Measurements from ENCODE around the gene RRP36.
"Not testable (repeated sequence)": the region's sequence is repeated elsewhere in the genome, so short reads cannot be mapped to it uniquely, and the experiment has no call there.

The RRP36 gene

DNA sequence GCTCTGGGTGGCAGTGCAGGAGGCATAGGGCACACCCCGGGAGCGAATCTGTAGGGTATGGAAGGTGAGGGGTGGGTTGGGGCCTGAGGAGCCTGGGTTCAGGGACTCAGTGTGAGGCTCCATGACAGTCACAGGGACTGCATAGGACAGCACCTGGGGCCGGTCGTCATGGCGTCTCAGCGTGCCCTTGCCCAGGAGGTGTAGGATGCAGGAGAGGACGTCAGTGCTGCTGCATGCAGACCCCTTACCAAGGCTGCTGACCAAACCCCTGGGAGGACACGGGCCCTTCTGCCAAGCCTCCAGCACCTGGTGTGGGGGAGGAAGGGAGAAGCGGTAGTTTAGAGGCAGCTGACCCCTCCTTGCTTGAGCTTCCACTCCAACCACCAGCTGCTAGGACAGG lies 16.3 kb downstream of the RRP36 start:
- no peak for DNase-seq (ENCODE audit: low read depth in 2 of 2)

GRCh38 chr6:43038727-43039126 lies 17.3 kb downstream of the RRP36 start:
- no peak for DNase-seq (ENCODE audit: low read depth in 2 of 2)

DNA sequence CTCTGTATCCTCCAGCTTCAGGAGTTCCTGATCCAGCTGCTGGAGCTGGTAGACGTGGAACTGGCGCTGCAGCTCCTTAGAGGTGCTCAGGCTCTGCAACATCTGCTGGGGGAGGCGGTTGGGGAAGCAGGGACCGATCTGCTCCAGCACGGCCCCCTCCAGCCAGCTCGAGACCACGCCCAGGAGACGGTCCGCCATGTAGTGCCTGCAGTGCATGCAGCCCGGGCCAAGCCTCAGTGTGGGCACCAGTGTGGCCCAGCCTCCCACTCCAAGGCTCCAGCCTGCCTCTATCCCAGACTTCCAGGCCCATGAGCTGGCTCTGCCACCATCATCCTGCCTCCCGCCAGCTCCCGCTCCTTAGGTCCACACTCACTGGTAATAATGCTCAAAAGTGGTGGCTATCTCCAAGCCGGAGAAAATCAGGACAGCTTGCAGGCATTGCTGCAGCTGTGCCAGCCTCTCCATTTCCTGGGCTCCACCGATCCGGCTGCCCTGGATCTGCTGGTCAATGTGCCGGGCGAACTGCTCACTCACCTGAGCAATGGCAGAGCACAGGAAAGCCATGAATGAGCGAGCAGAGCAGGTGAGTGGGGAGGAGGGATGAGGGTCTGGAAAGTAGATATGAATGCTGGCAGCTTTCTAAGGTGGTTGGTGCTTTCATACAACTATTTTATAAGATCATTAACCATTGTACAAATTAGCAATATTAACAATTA lies 19.3 kb downstream of the RRP36 start:
- DNase-seq (ENCODE audit: low read depth in 2 of 2), result no peak

DNA sequence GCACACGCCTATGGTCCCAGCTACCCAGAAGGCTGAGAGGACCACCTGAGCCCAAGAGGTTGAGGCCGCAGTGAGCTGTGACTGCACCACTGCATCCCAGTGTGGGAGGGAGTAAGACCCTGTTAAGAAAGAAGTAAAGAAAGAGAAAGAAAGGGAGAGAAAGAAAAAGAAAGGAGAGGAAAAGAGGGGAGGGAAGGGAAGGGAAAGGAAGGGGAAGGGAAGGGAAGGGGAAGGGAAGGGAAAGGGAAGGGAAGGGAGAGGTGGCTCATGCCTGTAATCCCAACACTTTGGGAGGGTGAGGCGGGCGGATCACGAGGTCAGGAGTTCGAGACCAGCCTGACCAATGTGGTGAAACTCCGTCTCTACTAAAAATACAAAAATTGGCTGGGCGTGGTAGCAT lies 20.1 kb downstream of the RRP36 start:
- not testable (repeated sequence) for DNase-seq (ENCODE audit: low read depth in 2 of 2)

DNA sequence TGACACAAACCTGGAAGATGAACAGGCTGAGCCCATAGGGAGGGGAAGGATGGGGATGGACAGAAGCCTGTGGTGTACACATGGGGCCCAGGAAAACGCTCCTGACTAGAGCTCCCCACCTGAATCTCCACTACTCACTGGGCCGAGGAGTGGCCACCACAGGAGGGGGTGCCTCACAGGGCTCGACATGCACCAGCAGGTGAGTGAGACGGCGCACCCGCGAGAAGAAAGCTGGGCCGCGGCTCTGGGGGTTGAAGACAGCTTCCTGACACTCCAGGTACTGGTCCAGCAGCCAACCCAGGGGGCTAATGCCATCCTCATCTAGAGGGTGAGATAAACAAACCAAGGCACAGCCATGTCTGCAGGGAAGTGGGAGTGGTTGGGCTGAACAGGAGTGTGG lies 21.9 kb downstream of the RRP36 start:
- DNase-seq (ENCODE audit: low read depth in 2 of 2), result no peak

- DNase-seq (ENCODE audit: low read depth in 2 of 2), result no peak
These were observed 24.0 kb downstream of the RRP36 start for GRCh38 chr6:43045371-43045930.

DNA sequence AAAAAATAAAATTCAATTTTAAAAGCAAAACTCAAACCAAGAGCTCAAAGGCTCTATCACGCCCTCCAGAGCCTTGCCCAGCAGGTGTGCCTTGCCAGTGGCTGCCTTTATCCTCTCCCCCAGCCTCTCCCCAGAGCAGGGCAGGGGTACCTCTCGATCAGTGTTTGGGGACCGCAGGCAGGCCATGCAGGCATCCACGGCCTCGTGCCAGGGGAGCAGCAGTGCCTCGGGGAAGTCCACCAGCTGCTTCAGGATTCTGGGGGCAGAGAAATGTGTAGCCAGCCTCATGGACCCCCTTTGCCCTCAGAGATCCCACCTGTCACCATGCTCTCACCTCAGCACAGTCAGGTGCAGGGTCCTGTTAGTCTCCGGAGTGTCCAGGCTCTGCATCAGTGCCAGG lies 26.6 kb downstream of the RRP36 start:
- no peak for DNase-seq (ENCODE audit: low read depth in 2 of 2)

GRCh38 chr6:43050981-43051380 lies 29.6 kb downstream of the RRP36 start:
- no peak for DNase-seq (ENCODE audit: low read depth in 2 of 2)

DNA sequence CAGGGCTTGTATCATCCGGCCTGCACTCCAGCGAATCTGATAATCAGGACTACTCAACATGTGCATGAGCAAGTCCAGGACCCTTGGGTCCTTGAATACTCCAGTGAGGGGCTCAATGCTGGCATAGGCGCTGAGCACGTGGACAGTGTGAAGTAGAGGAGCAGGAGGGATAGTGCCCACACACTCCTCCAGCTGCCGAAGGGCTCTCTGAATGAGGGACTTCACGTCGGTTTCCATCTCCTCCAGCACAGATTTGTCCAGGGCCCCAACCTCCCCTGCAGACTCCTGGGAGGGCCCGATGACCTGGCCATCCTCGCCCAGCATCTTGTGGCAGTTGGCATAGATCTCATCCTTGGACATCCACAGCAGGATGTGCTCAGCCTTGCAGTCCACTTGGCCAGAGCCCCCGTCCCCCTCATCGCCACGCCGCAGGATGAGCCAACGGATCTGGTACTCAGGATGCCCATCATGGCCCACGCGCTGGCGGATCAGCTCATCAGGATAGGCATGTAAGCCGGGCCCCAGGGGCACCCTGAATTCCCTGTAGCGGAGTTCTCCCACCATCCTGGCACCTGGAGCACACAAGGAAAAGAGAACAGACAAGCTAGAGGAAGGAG lies 30.9 kb downstream of the RRP36 start:
- no peak for DNase-seq (ENCODE audit: low read depth in 2 of 2)

DNA sequence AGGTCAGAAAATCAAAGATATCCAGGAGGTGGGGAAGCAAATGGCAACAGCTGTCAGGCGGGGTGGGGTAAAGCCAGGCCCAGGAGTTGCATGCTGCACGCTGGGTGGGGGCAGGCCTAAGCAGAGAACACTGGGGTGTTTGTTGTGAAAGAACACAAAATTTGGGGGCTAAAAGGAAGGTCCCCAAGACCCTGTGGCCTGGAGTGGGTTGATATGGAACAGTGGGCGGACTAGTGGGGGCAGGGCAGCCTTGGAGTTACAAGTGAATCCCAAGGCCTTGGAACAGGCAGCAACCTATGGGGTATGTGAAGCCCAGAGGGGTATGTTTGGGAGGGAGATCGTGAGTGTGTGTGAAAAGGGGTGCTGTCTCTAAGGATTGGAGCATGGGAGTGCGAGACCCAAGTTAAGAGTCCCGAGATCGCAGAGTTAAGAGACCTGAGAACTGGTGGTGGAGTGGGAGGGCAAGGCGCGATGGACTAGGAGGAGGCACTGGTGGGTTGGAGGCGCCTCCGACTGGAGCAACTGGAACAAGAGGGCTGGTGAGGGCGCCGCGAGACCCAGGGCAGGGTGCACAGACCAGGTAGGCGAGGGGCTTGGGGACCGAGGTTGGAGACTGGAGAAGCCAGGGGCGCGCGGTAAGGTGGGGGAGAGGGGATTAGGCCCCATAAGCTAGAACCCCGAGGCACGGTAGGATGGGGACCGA lies 31.6 kb downstream of the RRP36 start:
- DNase-seq (ENCODE audit: low read depth in 2 of 2), result no peak

GRCh38 chr6:43053545-43054205 lies 32.3 kb downstream of the RRP36 start, which contains the start of gene CUL7:
Gene CUL7 (minus strand): TSS chr6:43053851. CDS start chr6:43052788, 1,063 bp downstream.
- peak; percentile 85 to 88 for DNase-seq (ENCODE audit: low read depth in 2 of 2)

DNA sequence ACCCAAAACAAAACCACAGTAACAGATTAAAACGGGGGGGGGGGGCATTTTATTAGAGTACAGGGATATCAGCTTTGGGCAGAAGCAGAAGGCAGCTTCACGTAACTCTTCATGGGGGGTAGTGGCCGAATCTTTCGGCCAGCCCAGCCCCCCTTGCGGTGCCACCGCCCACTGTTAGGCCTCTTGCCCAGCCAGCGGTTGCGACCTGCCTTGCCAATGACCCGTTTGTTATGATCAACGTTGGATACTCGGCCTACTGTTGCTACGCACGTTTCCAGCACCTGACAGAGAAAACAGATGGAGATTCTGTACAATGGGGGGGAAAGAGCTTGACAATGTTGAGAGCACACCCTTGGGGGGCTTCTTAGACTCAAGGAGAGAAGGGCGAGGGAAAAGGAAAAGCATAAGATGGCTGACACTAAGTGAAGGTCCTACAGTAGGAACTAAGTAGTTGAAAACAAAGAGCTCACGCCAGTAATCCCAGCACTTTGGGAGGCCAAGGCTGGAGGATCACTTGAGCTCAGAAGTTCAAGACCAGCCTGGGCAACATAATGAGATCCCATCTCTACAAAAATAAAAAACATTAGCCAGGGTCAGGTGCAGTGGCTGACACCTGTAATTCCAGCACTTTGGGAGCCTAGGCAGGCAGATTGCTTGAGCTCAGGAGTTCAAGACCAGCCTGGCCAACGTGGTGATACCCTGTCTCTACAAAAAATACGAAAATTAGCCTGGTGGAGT lies 33.0 kb downstream of the RRP36 start:
- DNase-seq (ENCODE audit: low read depth in 2 of 2), result no peak

DNA sequence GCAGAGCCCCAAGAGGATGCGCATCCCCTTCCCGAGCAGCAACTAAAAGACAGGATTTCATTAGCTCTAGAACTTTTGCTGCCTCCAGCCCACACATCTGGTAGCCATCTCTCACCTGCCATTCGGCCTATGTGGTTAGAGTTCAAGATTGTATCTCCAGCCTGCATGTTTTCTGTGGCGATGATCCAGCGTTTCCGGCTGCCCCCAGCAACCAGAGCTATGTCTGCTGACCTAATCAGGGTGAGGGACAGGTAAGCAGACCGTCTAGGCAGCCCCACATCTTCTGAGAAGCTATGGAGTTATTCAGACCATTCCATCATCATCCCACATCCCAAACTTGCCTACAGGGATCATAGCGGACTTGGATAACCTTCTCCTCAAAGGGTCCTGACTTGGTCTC lies 34.5 kb downstream of the RRP36 start:
- no peak for DNase-seq (ENCODE audit: low read depth in 2 of 2)

DNA sequence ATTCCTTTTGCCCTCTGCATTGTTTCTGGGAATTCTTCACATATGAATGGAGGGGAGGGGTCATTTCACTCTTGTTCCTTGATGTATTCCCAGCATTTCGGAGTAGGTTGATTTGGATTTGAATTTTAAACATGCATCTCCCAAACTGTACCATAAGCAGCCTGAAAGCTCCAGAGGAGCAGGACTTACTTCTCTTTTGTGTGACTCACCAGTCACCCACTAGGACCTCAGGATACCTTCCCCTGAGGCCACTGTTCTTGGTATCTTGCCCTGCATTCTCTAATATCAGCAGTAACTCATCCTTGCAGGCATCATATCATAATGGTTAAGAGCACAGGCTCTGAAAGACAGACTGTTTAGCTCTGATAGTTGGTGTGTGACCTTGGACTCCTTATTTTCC lies 37.1 kb downstream of the RRP36 start:
- no peak for DNase-seq (ENCODE audit: low read depth in 2 of 2)

GRCh38 chr6:43059168-43060033 lies 38.0 kb downstream of the RRP36 start, which contains the start of the genes KLC4 and MRPL2:
Gene KLC4 (plus strand): TSS chr6:43059631. CDS start chr6:43061336, 1,705 bp downstream.
Gene MRPL2 (minus strand): TSS chr6:43059434. CDS start chr6:43059381, 53 bp downstream.
- DNase-seq (ENCODE audit: low read depth in 2 of 2), result peak; percentile 94 to 98

- DNase-seq (ENCODE audit: low read depth in 2 of 2), result no peak
These were observed 38.8 kb downstream of the RRP36 start for GRCh38 chr6:43060034-43060754.

DNA sequence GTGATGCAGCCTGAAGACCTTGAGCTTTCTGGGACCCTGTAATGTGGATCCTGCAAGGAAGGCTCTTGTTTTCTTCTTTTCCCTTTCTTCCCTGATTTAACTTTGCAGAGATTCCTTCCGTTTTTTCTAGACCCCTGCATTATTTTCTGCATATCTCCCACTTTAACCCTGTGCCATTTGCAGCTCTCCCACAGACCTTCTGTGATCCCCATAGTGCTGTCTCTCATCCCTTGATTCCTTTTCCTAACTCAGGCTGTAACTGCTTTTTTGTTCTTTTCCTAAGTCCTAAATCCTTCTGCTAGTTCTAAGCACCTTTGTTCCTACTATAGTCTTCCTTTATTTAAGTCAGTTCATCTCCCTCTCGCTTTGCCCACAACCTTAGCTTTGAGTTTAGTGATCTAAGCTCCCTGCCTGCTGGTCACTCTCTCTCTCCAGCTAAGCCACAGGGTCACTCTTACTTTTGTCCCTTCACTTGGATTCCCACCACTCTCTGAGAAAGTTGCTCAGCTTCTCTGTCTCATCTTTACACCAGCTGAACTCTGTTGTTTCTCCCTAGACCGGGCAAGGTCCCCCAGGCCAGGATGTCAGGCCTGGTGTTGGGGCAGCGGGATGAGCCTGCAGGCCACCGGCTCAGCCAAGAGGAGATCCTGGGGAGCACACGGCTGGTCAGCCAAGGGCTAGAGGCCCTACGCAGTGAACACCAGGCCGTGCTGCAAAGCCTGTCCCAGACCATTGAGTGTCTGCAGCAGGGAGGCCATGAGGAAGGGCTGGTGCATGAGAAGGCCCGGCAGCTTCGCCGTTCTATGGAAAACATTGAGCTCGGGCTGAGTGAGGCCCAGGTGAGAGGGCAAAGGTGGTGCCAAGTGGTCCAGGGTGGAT lies 39.6 kb downstream of the RRP36 start:
- DNase-seq (ENCODE audit: low read depth in 2 of 2), result no peak

DNA sequence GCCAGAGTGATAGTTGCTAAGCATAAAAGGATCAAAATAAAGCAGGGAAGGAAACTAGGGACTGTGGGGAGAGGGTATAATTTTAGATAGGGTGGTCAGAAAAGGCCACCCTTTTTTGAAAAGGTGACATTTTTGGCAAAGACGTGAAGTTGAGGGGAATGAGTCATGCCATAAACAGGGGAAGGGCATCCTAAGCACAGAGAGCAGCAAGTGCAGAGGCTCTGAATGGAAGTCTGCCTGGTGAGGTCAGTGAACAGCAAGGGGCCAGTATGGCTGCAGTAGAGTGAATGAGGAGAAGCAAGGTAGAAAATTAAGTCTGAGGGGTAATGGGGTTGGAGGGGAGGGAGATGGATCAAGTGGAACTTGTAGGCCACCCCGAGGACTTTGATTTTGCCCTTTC lies 40.4 kb downstream of the RRP36 start:
- no peak for DNase-seq (ENCODE audit: low read depth in 2 of 2)

DNA sequence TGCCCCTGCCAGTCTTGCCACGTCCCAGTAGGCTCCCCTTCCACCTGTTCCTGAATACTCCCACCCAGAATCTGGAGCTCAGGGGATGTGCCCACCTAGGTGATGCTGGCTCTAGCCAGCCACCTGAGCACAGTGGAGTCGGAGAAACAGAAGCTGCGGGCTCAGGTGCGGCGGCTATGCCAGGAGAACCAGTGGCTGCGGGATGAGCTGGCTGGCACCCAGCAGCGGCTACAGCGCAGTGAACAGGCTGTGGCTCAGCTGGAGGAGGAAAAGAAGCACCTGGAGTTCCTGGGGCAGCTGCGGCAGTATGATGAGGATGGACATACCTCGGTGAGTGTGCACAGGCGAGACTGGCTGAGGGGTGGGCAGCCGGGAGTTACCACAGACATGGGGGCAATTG lies 41.4 kb downstream of the RRP36 start:
- no peak for DNase-seq (ENCODE audit: low read depth in 2 of 2)
